HepG2 (cell line): ENCODE data around the gene RNPEPL1. TPM values are rescaled to one million over a fixed set of nuclear protein-coding genes. Genes with fewer than 3 reads are reported as not detected.

ENCODE experiments used
- FOXJ3 ChIP-seq: sonication (generic); formaldehyde crosslinking; IDR thresholded peaks from 2 replicates; pipeline ENCODE4 v1.4.0; 2020; ENCODE audit warnings: missing genetic modification reagents, mild to moderate bottlenecking, borderline replicate concordance
- HDAC1 ChIP-seq: sonication (generic); formaldehyde crosslinking; IDR thresholded peaks from 2 replicates; pipeline ENCODE4 v1.5.1; 2020; ENCODE audit warnings: mild to moderate bottlenecking, missing genetic modification reagents
- HNRNPH1 ChIP-seq: fragments of 200-400 bp; formaldehyde crosslinking; optimal IDR thresholded peaks from 2 replicates; pipeline ENCODE3; 2017; ENCODE audit warnings: mild to moderate bottlenecking, low read depth, low read length
- HNRNPL ChIP-seq: fragments of 200-400 bp; formaldehyde crosslinking; IDR thresholded peaks from 2 replicates; pipeline ENCODE4 v1.6.1; 2017; ENCODE audit warnings: mild to moderate bottlenecking, low read depth, low read length
- MIXL1 ChIP-seq: IDR thresholded peaks from 2 replicates; pipeline ENCODE4 v1.6.1; 2016
- MYNN ChIP-seq: sonication (generic); formaldehyde crosslinking; IDR thresholded peaks from 2 replicates; pipeline ENCODE4 v1.4.0; 2020; ENCODE audit warnings: mild to moderate bottlenecking, low read depth, missing genetic modification reagents
- SIN3B ChIP-seq: fragments of 150-350 bp; IDR thresholded peaks from 2 replicates; pipeline ENCODE4 v1.6.1; 2014; ENCODE audit warnings: low read length
- TCF7 ChIP-seq: sonication (generic); IDR thresholded peaks from 2 replicates; pipeline ENCODE4 v1.6.1; 2016; ENCODE audit warnings: antibody characterized with exemption, low read depth
- ZBTB4 ChIP-seq: sonication (generic); formaldehyde crosslinking; IDR thresholded peaks from 2 replicates; pipeline ENCODE4 v1.4.0; 2020; ENCODE audit warnings: missing genetic modification reagents, mild to moderate bottlenecking, borderline replicate concordance
- ZKSCAN5 ChIP-seq: sonication (generic); formaldehyde crosslinking; IDR thresholded peaks from 2 replicates; pipeline ENCODE4 v1.5.1; 2020; ENCODE audit warnings: mild to moderate bottlenecking, missing genetic modification reagents
- ZNF329 ChIP-seq: sonication (generic); formaldehyde crosslinking; IDR thresholded peaks from 2 replicates; pipeline ENCODE4 v1.9.0; 2021; ENCODE audit warnings: low read depth, mild to moderate bottlenecking, missing genetic modification reagents
- polyA plus RNA-seq, 8 experiments: library from polyadenylated mRNA; depleted of rRNA in 3 of 8; stranded (reverse) in 7 of 8; unstranded in 1 of 8; fragments of >200 nt; fragmentation: Illumina TruSeq in 4 of 8; extraction: Trizol in 4 of 8; gene quantifications; 2 replicates each; pipeline versions ENCODE4 v1.2.1 to v1.2.3, GENCODE V29; 2011 to 2016; ENCODE audit warnings: low read depth in 4 of 8, missing spikeins in 1 of 8, mixed read lengths in 1 of 8; ENCODE audit not compliant: insufficient read depth in 1 of 8
- total RNA-seq, 5 experiments: library from RNA; depleted of rRNA; stranded (reverse); fragments of >200 nt; fragmentation: Illumina TruSeq; extraction: Trizol; gene quantifications; 2 replicates each; pipeline ENCODE4 v1.2.3, GENCODE V29; 2016; ENCODE audit warnings: low read depth in 1 of 5
- TF ChIP-seq, protein P1 (sequence below): sonication (generic); formaldehyde crosslinking; IDR thresholded peaks from 2 replicates; pipeline ENCODE4 v1.9.0; 2021; ENCODE audit warnings: missing genetic modification reagents, borderline replicate concordance
- TF ChIP-seq, protein P2 (sequence below): sonication (generic); formaldehyde crosslinking; IDR thresholded peaks from 2 replicates; pipeline ENCODE4 v1.4.0; 2020; ENCODE audit warnings: missing genetic modification reagents
- TF ChIP-seq, protein P3 (sequence below): sonication (generic); formaldehyde crosslinking; IDR thresholded peaks from 2 replicates; pipeline ENCODE4 v1.5.1; 2020; ENCODE audit warnings: mild to moderate bottlenecking, missing genetic modification reagents
- TF ChIP-seq, protein P4 (sequence below): sonication (generic); formaldehyde crosslinking; IDR thresholded peaks from 2 replicates; pipeline ENCODE4 v1.5.0; 2020; ENCODE audit warnings: mild to moderate bottlenecking, missing genetic modification reagents

The RNPEPL1 gene
- total and polyA plus RNA-seq, 2 of the 13 experiments (the other 11 are each of a cell fraction or from before 2014, with no cell fraction given): 13.0 to 18.0 TPM

- TF ChIP-seq SIN3B (no peak), TCF7 (no peak), HDAC1 (CRISPR knock-in tag) (peak; percentile 79), ZNF329 (CRISPR knock-in tag) (no peak), MYNN (CRISPR knock-in tag) (no peak), MIXL1 (no peak), HNRNPH1 (no peak), FOXJ3 (no peak), ZBTB4 (CRISPR knock-in tag) (no peak), HNRNPL (peak; percentile 33; the same call in 1 of the 2 replicates), ZKSCAN5 (no peak)
- TF ChIP-seq, protein P1, sequence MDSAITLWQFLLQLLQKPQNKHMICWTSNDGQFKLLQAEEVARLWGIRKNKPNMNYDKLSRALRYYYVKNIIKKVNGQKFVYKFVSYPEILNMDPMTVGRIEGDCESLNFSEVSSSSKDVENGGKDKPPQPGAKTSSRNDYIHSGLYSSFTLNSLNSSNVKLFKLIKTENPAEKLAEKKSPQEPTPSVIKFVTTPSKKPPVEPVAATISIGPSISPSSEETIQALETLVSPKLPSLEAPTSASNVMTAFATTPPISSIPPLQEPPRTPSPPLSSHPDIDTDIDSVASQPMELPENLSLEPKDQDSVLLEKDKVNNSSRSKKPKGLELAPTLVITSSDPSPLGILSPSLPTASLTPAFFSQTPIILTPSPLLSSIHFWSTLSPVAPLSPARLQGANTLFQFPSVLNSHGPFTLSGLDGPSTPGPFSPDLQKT (CRISPR knock-in tag): no peak
- TF ChIP-seq, protein P2, sequence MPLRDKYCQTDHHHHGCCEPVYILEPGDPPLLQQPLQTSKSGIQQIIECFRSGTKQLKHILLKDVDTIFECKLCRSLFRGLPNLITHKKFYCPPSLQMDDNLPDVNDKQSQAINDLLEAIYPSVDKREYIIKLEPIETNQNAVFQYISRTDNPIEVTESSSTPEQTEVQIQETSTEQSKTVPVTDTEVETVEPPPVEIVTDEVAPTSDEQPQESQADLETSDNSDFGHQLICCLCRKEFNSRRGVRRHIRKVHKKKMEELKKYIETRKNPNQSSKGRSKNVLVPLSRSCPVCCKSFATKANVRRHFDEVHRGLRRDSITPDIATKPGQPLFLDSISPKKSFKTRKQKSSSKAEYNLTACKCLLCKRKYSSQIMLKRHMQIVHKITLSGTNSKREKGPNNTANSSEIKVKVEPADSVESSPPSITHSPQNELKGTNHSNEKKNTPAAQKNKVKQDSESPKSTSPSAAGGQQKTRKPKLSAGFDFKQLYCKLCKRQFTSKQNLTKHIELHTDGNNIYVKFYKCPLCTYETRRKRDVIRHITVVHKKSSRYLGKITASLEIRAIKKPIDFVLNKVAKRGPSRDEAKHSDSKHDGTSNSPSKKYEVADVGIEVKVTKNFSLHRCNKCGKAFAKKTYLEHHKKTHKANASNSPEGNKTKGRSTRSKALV: no peak; the same call in 1 of the 2 replicates
- TF ChIP-seq, protein P3, sequence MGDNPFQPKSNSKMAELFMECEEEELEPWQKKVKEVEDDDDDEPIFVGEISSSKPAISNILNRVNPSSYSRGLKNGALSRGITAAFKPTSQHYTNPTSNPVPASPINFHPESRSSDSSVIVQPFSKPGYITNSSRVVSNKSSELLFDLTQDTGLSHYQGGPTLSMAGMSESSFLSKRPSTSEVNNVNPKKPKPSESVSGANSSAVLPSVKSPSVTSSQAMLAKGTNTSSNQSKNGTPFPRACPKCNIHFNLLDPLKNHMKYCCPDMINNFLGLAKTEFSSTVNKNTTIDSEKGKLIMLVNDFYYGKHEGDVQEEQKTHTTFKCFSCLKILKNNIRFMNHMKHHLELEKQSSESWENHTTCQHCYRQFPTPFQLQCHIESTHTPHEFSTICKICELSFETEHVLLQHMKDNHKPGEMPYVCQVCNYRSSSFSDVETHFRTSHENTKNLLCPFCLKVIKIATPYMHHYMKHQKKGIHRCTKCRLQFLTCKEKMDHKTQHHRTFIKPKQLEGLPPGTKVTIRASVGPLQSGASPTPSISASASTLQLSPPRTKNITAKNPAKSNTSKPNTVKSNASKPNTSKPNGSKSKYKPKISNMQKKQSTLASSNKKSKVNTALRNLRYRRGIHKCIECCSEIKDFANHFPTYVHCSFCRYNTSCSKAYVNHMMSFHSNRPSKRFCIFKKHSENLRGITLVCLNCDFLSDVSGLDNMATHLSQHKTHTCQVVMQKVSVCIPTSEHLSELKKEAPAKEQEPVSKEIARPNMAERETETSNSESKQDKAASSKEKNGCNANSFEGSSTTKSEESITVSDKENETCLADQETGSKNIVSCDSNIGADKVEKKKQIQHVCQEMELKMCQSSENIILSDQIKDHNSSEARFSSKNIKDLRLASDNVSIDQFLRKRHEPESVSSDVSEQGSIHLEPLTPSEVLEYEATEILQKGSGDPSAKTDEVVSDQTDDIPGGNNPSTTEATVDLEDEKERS (CRISPR knock-in tag): no peak
- TF ChIP-seq, protein P4, sequence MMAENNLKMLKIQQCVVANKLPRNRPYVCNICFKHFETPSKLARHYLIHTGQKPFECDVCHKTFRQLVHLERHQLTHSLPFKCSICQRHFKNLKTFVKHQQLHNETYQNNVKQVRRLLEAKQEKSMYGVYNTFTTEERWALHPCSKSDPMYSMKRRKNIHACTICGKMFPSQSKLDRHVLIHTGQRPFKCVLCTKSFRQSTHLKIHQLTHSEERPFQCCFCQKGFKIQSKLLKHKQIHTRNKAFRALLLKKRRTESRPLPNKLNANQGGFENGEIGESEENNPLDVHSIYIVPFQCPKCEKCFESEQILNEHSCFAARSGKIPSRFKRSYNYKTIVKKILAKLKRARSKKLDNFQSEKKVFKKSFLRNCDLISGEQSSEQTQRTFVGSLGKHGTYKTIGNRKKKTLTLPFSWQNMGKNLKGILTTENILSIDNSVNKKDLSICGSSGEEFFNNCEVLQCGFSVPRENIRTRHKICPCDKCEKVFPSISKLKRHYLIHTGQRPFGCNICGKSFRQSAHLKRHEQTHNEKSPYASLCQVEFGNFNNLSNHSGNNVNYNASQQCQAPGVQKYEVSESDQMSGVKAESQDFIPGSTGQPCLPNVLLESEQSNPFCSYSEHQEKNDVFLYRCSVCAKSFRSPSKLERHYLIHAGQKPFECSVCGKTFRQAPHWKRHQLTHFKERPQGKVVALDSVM (CRISPR knock-in tag): no peak
Observed at GRCh38 chr2:240567872-240568677, at the start of gene RNPEPL1 (continued).
